ENCODE measurements around the gene BLVRB.

BLVRB gene

DNA sequence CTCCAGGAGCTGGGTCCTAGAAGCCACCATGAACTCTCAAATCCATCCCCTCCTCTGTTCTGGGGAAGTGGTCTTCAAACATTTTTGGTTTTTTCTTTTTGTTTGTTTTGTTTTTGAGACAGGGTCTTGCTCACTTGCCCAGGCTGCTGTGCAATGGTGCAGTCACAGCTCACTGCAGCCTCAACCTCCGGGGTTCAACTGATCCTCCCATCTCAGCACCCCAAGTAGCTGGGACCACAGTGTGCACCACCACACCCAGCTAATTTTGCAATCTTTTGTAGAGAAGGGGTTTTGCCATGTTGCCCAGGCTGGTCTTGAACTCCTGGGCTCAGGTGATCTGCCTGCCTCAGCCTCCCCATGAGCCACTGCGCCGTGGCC is 7.0 kb downstream of the BLVRB start:
- no peak overlapping the region for H3K27ac ChIP-seq
- TF ChIP-seq, protein P1, sequence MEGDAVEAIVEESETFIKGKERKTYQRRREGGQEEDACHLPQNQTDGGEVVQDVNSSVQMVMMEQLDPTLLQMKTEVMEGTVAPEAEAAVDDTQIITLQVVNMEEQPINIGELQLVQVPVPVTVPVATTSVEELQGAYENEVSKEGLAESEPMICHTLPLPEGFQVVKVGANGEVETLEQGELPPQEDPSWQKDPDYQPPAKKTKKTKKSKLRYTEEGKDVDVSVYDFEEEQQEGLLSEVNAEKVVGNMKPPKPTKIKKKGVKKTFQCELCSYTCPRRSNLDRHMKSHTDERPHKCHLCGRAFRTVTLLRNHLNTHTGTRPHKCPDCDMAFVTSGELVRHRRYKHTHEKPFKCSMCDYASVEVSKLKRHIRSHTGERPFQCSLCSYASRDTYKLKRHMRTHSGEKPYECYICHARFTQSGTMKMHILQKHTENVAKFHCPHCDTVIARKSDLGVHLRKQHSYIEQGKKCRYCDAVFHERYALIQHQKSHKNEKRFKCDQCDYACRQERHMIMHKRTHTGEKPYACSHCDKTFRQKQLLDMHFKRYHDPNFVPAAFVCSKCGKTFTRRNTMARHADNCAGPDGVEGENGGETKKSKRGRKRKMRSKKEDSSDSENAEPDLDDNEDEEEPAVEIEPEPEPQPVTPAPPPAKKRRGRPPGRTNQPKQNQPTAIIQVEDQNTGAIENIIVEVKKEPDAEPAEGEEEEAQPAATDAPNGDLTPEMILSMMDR (IDR thresholded peaks at IDR 0.05), result no peak
- TF ChIP-seq ZFX (IDR thresholded peaks at IDR 0.05; ENCODE audit: borderline replicate concordance), result no peak

DNA sequence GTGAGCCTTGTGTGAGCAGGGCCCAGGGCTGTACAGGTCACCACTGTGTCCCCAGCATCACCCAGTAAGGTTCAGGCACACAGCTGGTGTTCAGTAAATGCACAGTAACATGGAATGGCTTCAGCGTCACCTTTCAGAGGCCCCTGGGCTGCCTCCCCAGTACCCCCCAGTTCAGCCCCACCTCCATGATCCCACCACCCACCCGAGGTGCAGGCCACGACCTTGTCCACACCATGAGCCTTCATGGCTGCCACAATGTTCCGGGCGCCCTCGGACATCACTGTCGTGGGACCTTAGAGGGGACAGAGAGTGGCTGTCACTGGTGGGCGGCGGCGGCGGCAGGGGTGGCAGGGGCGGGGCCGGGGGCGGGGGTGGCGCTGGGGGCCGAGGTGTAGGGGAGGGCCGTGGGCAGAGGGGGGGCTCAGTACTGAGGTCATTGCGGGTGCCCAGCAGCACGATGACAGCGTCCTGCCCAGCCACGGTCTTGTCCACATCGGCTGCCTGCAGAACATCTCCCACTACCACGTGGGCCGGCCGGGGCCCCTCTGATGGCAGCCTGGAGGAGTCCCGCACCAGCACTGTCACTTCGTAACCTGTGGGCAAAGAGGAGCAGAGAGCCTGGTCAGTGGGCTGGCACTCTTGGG is 7.5 kb downstream of the BLVRB start:
- H3K27ac ChIP-seq, result no peak overlapping the region
- no peak for TF ChIP-seq ZFX (IDR thresholded peaks at IDR 0.05; ENCODE audit: borderline replicate concordance)
- TF ChIP-seq, protein P1 (IDR thresholded peaks at IDR 0.05), result no peak

DNA sequence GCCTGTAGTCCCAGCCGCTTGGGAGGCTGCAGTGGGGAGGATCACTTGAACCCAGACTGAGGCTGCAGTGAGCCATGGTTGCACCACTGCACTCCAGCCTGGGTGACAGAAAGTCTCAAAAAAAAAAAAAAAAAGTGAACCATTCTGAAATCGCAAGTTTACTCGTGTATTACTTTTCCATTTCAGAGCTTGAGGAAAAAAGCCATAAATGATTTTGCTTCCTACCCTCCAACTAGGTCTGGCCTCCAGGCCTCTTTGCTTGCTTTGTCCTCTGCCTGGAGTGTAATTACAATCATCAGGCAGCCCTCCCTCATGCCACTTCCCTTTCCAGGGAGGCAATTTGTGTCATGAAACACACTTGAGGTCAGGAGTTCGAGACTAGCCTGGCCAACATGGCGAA is 8.5 kb downstream of the BLVRB start:
- TF ChIP-seq ZFX (IDR thresholded peaks at IDR 0.05; ENCODE audit: borderline replicate concordance), result no peak
- TF ChIP-seq, protein P1 (IDR thresholded peaks at IDR 0.05), result no peak
- no peak overlapping the region for H3K27ac ChIP-seq

DNA sequence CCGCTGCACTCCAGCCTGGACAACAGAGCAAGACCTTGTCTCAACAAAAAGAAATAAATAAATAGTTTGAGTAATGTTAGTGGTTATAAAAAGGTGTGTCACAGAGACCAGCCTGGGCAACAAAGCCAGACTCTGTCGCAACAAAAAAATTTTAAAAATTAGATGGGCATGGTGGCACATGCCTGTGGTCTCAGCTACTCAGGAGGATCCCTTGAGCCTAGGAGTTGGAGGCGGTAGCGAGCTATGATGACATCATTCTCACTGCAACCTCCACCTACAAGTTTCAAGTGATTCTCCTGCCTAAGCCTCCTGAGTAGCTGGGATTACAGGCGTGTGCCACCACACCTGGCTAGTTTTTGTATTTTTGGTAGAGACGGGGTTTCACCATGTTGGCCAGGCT is 11.6 kb downstream of the BLVRB start:
- peak overlapping the region; percentile 60 for H3K27ac ChIP-seq

DNA sequence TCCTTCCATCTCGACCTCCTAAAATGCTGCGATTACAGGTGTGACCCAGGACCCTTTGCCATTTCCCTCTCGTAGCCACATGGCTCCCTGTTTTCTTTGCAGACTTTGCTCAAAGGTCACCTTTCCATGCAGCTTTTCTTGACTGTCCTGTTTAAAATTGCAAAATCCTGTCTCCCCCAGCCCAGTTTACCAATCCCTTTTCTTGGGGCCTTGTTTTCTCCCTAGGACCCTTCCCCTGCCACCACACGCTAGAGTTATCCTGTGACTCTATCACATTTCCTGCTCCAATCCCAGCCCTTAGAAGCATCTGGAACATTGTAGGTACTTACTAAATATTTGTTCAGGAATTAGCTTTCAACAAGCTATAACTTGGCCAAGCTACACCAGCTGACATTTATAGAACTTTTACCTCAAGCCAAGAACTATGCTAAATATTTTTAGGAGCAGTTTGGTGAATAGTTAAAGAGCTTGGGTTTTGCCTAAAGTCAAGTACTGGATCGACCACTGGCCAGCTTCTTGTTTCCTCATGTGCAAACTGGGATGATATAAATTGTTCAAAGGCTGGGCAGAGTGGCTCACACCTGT is 12.3 kb downstream of the BLVRB start:
- peak overlapping the region; percentile 60 for H3K27ac ChIP-seq

DNA sequence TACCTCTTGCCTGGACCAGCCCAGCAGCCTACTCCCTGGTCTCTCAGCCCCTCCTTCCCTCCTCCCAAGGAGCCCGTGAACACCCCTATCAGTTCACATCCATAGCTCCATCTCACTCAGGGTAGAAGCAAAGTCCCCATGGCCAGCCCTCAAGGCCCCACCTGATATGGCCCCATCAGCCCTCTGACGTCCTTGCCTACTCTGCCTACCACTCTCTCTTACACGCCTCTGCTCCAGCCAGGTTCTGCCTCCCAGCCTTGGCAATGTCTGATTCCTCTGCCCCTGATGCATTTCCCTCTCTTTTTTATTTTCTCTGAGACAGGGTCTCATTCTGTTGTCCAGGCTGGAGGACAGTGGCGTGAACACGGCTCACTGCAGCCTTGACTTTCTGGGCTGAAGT is 13.5 kb downstream of the BLVRB start:
- H3K27ac ChIP-seq, result 0 out of 2 replicates have a peak overlapping the region, but pooled peaks have one; percentile 60
- TF ChIP-seq, protein P1 (IDR thresholded peaks at IDR 0.05), result no peak
- TF ChIP-seq ZFX (IDR thresholded peaks at IDR 0.05; ENCODE audit: borderline replicate concordance), result no peak

More for the DNA sequence above, 12.3 kb downstream of the BLVRB start:
- TF ChIP-seq ZFX (IDR thresholded peaks at IDR 0.05; ENCODE audit: borderline replicate concordance), result no peak
- TF ChIP-seq, protein P1 (IDR thresholded peaks at IDR 0.05), result no peak

DNA sequence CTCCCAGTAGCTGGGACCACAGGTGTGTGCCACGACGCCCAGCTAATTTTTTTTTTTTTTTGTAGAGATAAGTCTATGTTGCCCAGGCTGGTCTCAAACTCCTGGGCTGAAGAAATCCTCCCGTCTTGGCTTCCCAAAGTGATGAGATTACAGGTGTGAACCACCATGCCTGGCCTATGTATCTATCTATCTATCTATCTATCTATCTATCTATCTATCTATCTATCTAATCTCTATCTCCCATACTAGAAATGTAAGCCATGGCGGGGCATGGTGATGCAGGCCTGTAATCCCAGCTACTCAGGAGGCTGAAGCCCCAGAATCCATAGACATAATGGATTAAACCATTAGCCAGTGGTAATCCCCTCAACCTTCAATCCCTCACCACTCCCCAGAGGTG is 14.9 kb downstream of the BLVRB start:
- TF ChIP-seq, protein P1 (IDR thresholded peaks at IDR 0.05), result no peak
- TF ChIP-seq ZFX (IDR thresholded peaks at IDR 0.05; ENCODE audit: borderline replicate concordance), result no peak

More for the DNA sequence above, 14.9 kb downstream of the BLVRB start:
- H3K27ac ChIP-seq, result no peak overlapping the region

Measured in 22Rv1 (cell line).